ENCODE data around the gene RRP8.

DNA sequence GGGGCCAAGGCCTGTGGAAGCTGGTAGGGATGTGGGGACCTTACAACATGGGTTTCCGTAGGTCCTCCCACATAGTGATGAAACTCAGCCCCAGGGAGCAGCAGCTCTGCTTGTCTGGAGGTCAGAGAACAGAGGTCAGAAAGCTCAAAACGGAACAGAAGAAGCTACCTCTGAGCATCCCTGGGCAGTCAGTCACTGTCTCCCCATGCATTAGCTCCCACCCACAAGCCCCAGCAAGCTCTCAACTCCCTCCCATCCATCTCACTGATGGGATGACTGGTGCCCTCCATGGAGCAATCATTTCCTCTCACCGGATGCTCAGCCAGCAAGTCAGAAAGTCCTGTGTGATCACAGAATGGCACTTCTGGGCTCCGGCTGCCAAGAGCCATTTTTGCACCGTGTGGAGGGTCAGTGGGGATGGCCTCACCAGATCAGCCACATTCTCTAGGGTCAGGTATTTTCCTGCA lies 13.9 kb upstream of the RRP8 start:
- TF ChIP-seq POLR2A (IDR thresholded peaks at IDR 0.05): no peak
- TF ChIP-seq, protein P1, sequence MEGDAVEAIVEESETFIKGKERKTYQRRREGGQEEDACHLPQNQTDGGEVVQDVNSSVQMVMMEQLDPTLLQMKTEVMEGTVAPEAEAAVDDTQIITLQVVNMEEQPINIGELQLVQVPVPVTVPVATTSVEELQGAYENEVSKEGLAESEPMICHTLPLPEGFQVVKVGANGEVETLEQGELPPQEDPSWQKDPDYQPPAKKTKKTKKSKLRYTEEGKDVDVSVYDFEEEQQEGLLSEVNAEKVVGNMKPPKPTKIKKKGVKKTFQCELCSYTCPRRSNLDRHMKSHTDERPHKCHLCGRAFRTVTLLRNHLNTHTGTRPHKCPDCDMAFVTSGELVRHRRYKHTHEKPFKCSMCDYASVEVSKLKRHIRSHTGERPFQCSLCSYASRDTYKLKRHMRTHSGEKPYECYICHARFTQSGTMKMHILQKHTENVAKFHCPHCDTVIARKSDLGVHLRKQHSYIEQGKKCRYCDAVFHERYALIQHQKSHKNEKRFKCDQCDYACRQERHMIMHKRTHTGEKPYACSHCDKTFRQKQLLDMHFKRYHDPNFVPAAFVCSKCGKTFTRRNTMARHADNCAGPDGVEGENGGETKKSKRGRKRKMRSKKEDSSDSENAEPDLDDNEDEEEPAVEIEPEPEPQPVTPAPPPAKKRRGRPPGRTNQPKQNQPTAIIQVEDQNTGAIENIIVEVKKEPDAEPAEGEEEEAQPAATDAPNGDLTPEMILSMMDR (IDR thresholded peaks at IDR 0.05): no peak
